CD8-positive, alpha-beta memory T cell (primary cell): ENCODE data around the gene C2orf92. TPM values are rescaled to one million over a fixed set of nuclear protein-coding genes. Genes with fewer than 3 reads are reported as not detected.
A peak's percentile ranks its signal among the peaks of the same experiment; 100 is the strongest.
"Not testable (repeated sequence)": the region's sequence is repeated elsewhere in the genome, so short reads cannot be mapped to it uniquely, and the experiment has no call there.

Experiments used
- CTCF ChIA-PET: fragments of 350-600 bp; sonication (Branson Sonifier 250); formaldehyde crosslinking; loops from one replicate; lab custom pipeline; 2021; ENCODE audit warnings: antibody characterized with exemption; lab: Charles Lee
- POLR2A ChIA-PET: fragments of 350-600 bp; sonication (Branson Sonifier 250); formaldehyde crosslinking; loops from one replicate; lab custom pipeline; 2021; ENCODE audit warnings: antibody characterized with exemption; lab: Charles Lee
- DNase-seq, 5 donors: peaks; one replicate each; pipeline versions ENCODE4 v3.0.0 to v3.0.0-alpha.2; 2020 to 2022; ENCODE audit warnings: mixed read lengths in 1 of 5
- H3K27ac ChIP-seq: one replicate; pipeline ENCODE4 v1.7.0; 2013; ENCODE audit warnings: low read depth, mild to moderate bottlenecking, low read length, moderate library complexity
- H3K27me3 ChIP-seq: 2 replicates; pipeline ENCODE4 v1.7.0; 2013; ENCODE audit warnings: low read length, mild to moderate bottlenecking; ENCODE audit not compliant: insufficient read depth, poor library complexity, severe bottlenecking
- H3K36me3 ChIP-seq: 2 replicates; pipeline ENCODE4 v1.7.0; 2013; ENCODE audit warnings: mild to moderate bottlenecking, low read length, moderate library complexity; ENCODE audit not compliant: insufficient read depth
- H3K4me1 ChIP-seq: 2 replicates; pipeline ENCODE4 v1.7.0; 2013; ENCODE audit warnings: mild to moderate bottlenecking, low read length, moderate library complexity; ENCODE audit not compliant: insufficient read depth
- H3K4me3 ChIP-seq: 2 replicates; pipeline ENCODE4 v1.7.0; 2013; ENCODE audit warnings: mild to moderate bottlenecking, low read length
- H3K9me3 ChIP-seq: 2 replicates; pipeline ENCODE4 v1.7.0; 2013; ENCODE audit warnings: mild to moderate bottlenecking, low read length
- H3K27ac Mint-ChIP-seq, 8 donors: one replicate each; pipeline ENCODE4 v1.8.0; 2020 to 2021; ENCODE audit warnings: mixed read lengths in 8 of 8, mild to moderate bottlenecking in 6 of 8, inconsistent platforms in 3 of 8, moderate library complexity in 3 of 8
- H3K27me3 Mint-ChIP-seq, 2 donors: one replicate each; pipeline ENCODE4 v1.8.0; 2020 to 2021; ENCODE audit warnings: mixed read lengths in 2 of 2, mild to moderate bottlenecking in 1 of 2, moderate library complexity in 1 of 2
- H3K36me3 Mint-ChIP-seq, 3 donors: one replicate each; pipeline ENCODE4 v1.8.0; 2020 to 2021; ENCODE audit warnings: mixed read lengths in 3 of 3, inconsistent platforms in 1 of 3, mild to moderate bottlenecking in 1 of 3
- H3K4me1 Mint-ChIP-seq, 3 donors: one replicate each; pipeline ENCODE4 v1.8.0; 2020 to 2021; ENCODE audit warnings: mixed read lengths in 3 of 3, inconsistent platforms in 1 of 3, mild to moderate bottlenecking in 1 of 3
- H3K4me3 Mint-ChIP-seq, 7 donors: one replicate each; pipeline ENCODE4 v1.8.0; 2020 to 2021; ENCODE audit warnings: mixed read lengths in 7 of 7, mild to moderate bottlenecking in 6 of 7, moderate library complexity in 4 of 7, inconsistent platforms in 2 of 7
- H3K9me3 Mint-ChIP-seq, 5 donors: one replicate each; pipeline ENCODE4 v1.8.0; 2020 to 2022; ENCODE audit warnings: mixed read lengths in 5 of 5, mild to moderate bottlenecking in 3 of 5, moderate library complexity in 2 of 5, inconsistent platforms in 1 of 5
- polyA plus RNA-seq: library from polyadenylated mRNA; unstranded; fragments of 300-500 nt; fragmentation: Illumina TruSeq; gene quantifications from one replicate; pipeline ENCODE4 v1.2.3, GENCODE V29; 2021
- total RNA-seq, 2 experiments: library from RNA; stranded (reverse); gene quantifications; one replicate each; pipeline ENCODE4 v1.2.3, GENCODE V29; 2021

The C2orf92 gene
- total and polyA plus RNA-seq, 3 experiments from 2014 or later: 4.6 to 6.5 TPM; not detected in 1

DNA sequence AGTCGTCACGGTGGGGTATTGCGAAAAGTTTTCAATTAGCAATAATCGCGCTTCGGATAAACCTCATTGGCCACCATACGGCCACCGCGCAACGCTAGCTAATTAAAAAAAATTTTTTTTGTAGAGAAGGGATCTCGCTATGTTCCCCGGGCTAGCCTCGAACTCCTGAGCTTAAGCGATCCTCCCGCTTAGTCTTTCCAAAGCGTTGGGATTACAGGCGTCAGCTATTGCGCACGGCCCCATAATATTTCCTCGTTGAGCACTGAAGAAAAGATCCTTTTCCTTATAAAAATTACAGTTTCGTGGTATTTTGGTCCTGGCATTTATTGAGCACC, 4.9 kb upstream of the C2orf92 start:
- Mint-ChIP-seq H3K4me1 (peaks cover 30 to 43% (median 31%) of the 10 kb centered on the region in 3 donors), H3K36me3 (peaks cover 0 to 25% (median 0%) of the 10 kb centered on the region in 3 donors), H3K4me3 (peak overlapping the region; percentile 89 to 98 (median 95)), H3K27ac (peak overlapping the region; percentile 87 to 100 (median 99)), H3K9me3 (no peaks in the 10 kb centered on the region), H3K27me3 (no peaks in the 10 kb centered on the region)
- Histone ChIP-seq H3K36me3 (peaks cover 7% of the 10 kb centered on the region), H3K4me3 (peak overlapping the region; percentile 85), H3K27me3 (no peaks in the 10 kb centered on the region), H3K9me3 (no peaks in the 10 kb centered on the region), H3K27ac (peak overlapping the region; percentile 96), H3K4me1 (peaks cover 30% of the 10 kb centered on the region)
- POLR2A ChIA-PET: interaction anchor here (0.5 to 3.7 kb wide), 5 partner anchors 18 to 1463 kb away, joined by 3 to 83 read pairs (median 3); partner anchors contain the start of genes ANKRD36B, COX5B and ZAP70
- CTCF ChIA-PET: interaction anchor here (1.0 to 8.4 kb wide), 7 partner anchors 16 to 83 kb away, joined by 3 to 66 read pairs (median 4); partner anchors contain the start of genes ANKRD36B and COX5B
- DNase-seq: no peak

DNA sequence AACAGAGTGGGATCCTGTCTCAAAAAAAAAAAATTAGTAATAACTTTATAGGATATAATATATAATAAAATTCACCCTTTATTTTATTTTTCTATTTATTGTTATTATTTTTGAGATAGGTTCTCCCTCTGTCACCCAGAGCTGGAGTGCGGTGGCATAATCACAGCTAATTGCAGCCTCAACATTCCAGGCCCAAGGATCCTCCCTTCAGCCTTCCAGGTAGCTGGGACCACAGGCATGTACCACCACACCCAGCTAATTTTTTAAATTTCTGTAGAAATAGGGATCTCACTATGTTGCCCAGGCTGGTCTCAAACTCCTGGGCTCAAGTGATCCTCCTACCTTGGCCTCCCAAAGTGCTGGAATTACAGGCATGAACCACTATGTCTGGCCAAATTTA, 958 bp downstream of the C2orf92 start:
- DNase-seq: no peak
- no peaks in the 10 kb centered on the region for H3K36me3 Mint-ChIP-seq
- peaks cover 0 to 1% (median under 1%) of the 10 kb centered on the region in 3 donors for H3K4me1 Mint-ChIP-seq
- H3K9me3 ChIP-seq: no peaks in the 10 kb centered on the region
- POLR2A ChIA-PET: interaction anchor here (1.2 kb wide), 1 partner anchor 25 kb away, joined by 5 read pairs; the partner anchor contains the start of gene COX5B
- CTCF ChIA-PET: interaction anchor here (0.6 to 1.8 kb wide), 2 partner anchors 27 to 30 kb away, joined by 3 to 6 read pairs; no protein-coding TSS in a partner anchor
- no peak overlapping the region for H3K27ac Mint-ChIP-seq
- H3K4me3 ChIP-seq: no peak overlapping the region
- no peak overlapping the region for H3K27ac ChIP-seq
- H3K4me1 ChIP-seq: no peaks in the 10 kb centered on the region
- no peaks in the 10 kb centered on the region for H3K9me3 Mint-ChIP-seq
- no peaks in the 10 kb centered on the region for H3K36me3 ChIP-seq
- no peak overlapping the region for H3K4me3 Mint-ChIP-seq
- peaks cover 0 to 12% of the 10 kb centered on the region in 2 donors for H3K27me3 Mint-ChIP-seq
- no peaks in the 10 kb centered on the region for H3K27me3 ChIP-seq

GRCh38 chr2:97671526-97671925, 2.0 kb downstream of the C2orf92 start:
- Mint-ChIP-seq H3K36me3 (no peaks in the 10 kb centered on the region), H3K9me3 (no peaks in the 10 kb centered on the region), H3K27me3 (peaks cover 0 to 12% of the 10 kb centered on the region in 2 donors), H3K4me3 (no peak overlapping the region), H3K27ac (peak overlapping the region in 1 of 8 donors; percentile 38), H3K4me1 (no peaks in the 10 kb centered on the region)
- Histone ChIP-seq H3K4me3 (no peak overlapping the region), H3K9me3 (no peaks in the 10 kb centered on the region), H3K4me1 (no peaks in the 10 kb centered on the region), H3K27me3 (no peaks in the 10 kb centered on the region), H3K36me3 (no peaks in the 10 kb centered on the region), H3K27ac (no peak overlapping the region)
- CTCF ChIA-PET: no interaction called here
- no peak for DNase-seq
- POLR2A ChIA-PET: no interaction called here

GRCh38 chr2:97672606-97673140, 3.2 kb downstream of the C2orf92 start:
- not testable (repeated sequence) for H3K36me3 Mint-ChIP-seq, H3K27me3 ChIP-seq

GRCh38 chr2:97673182-97673914, 3.8 kb downstream of the C2orf92 start:
- Histone ChIP-seq H3K9me3 (no peaks in the 10 kb centered on the region), H3K27me3 (no peaks in the 10 kb centered on the region), H3K4me3 (no peak overlapping the region), H3K36me3 (no peaks in the 10 kb centered on the region), H3K4me1 (no peaks in the 10 kb centered on the region), H3K27ac (no peak overlapping the region)
- no peak overlapping the region for H3K4me3 Mint-ChIP-seq
- CTCF ChIA-PET: interaction anchor here (0.9 to 1.1 kb wide), 3 partner anchors 10 to 23 kb away, joined by 3 read pairs; partner anchors contain the start of gene ACTR1B
- H3K27me3 Mint-ChIP-seq: peaks cover 2 to 12% of the 10 kb centered on the region in 2 donors
- H3K9me3 Mint-ChIP-seq: no peaks in the 10 kb centered on the region
- DNase-seq: no peak
- POLR2A ChIA-PET: no interaction called here
- no peaks in the 10 kb centered on the region for H3K36me3 Mint-ChIP-seq
- no peak overlapping the region for H3K27ac Mint-ChIP-seq
- H3K4me1 Mint-ChIP-seq: no peaks in the 10 kb centered on the region

More at GRCh38 chr2:97672606-97673140, 3.2 kb downstream of the C2orf92 start:
- H3K27ac ChIP-seq, H3K4me1 Mint-ChIP-seq, H3K9me3 Mint-ChIP-seq, H3K9me3 ChIP-seq, H3K27ac Mint-ChIP-seq, DNase-seq, POLR2A ChIA-PET, H3K4me3 ChIP-seq, H3K4me1 ChIP-seq, H3K36me3 ChIP-seq, H3K4me3 Mint-ChIP-seq: not testable (repeated sequence)
- peaks cover 0 to 12% of the 10 kb centered on the region in 2 donors for H3K27me3 Mint-ChIP-seq
- CTCF ChIA-PET: interaction anchor here (0.9 to 1.1 kb wide), 3 partner anchors 9 to 24 kb away, joined by 3 read pairs; partner anchors contain the start of gene ACTR1B

GRCh38 chr2:97673915-97674283, 4.4 kb downstream of the C2orf92 start:
- Histone ChIP-seq H3K4me3 (no peak overlapping the region), H3K4me1 (no peaks in the 10 kb centered on the region), H3K36me3 (no peaks in the 10 kb centered on the region), H3K27ac (no peak overlapping the region), H3K9me3 (no peaks in the 10 kb centered on the region), H3K27me3 (no peaks in the 10 kb centered on the region)
- no peak overlapping the region for H3K4me3 Mint-ChIP-seq
- ChIA-PET CTCF (no interaction called here), POLR2A (no interaction called here)
- H3K4me1 Mint-ChIP-seq: no peaks in the 10 kb centered on the region
- H3K27ac Mint-ChIP-seq: no peak overlapping the region
- no peaks in the 10 kb centered on the region for H3K36me3 Mint-ChIP-seq
- no peaks in the 10 kb centered on the region for H3K9me3 Mint-ChIP-seq
- H3K27me3 Mint-ChIP-seq: peaks cover 2 to 12% of the 10 kb centered on the region in 2 donors
- DNase-seq: no peak

DNA sequence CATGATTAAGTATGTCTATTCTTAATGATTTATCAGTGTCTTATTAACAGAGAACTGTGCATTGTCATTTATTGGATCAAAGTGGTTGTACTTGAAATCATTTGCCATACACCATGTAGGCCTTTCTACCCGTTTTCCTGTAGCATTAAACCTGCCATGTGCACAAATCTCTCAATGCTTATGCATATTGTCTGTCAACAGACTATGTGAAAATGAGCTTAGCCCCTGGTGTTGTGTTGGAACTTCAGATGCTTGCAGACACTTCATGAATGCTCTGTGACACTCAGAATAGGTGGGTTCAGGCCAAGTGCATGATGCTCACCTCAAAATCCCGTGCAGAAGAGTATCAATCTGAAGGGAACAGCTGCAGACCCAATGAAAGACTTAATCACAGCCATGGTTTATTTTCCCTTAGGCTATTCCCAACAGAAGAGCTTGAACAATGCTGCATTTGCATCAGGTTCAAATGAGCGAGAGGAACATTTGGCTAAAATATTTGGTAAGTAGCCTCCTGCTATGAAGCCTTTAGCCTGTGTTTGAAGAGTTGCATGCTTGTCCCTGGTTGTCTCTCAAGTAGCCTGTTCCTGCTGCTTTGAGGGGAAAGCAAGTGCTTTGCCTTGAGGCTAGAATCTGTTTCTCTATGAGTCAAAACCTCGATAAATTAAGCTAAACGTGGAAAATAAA, 6.1 kb downstream of the C2orf92 start:
- ChIA-PET POLR2A (no interaction called here), CTCF (interaction anchor here (1.2 to 2.2 kb wide), 2 partner anchors 34 to 85 kb away, joined by 3 to 5 read pairs; no protein-coding TSS in a partner anchor)
- H3K27ac Mint-ChIP-seq: no peak overlapping the region
- no peaks in the 10 kb centered on the region for H3K27me3 ChIP-seq
- H3K4me3 Mint-ChIP-seq: no peak overlapping the region
- no peaks in the 10 kb centered on the region for H3K9me3 Mint-ChIP-seq
- peaks cover 2 to 12% of the 10 kb centered on the region in 2 donors for H3K27me3 Mint-ChIP-seq
- H3K27ac ChIP-seq: no peak overlapping the region
- H3K4me3 ChIP-seq: no peak overlapping the region
- no peaks in the 10 kb centered on the region for H3K9me3 ChIP-seq
- H3K4me1 ChIP-seq: no peaks in the 10 kb centered on the region
- H3K36me3 Mint-ChIP-seq: no peaks in the 10 kb centered on the region
- H3K36me3 ChIP-seq: no peaks in the 10 kb centered on the region
- H3K4me1 Mint-ChIP-seq: no peaks in the 10 kb centered on the region
- no peak for DNase-seq
